GM20431 (cell line): ENCODE results near the gene SUN5.

Experiments used
- in situ Hi-C: fragments of 300-500 bp; cut with MseI, MboI; formaldehyde crosslinking; loops from one replicate; pipeline ENCODE4 v1.15.0; 2020; ENCODE audit warnings: low sequenced_read_pairs; ENCODE audit not compliant: unreplicated experiment

The SUN5 gene

GRCh38 chr20:33014336-33015113 is 10.3 kb upstream of the SUN5 start:
- in situ Hi-C loops = no loop called here

- in situ Hi-C loops = no loop called here
These were observed 9.6 kb upstream of the SUN5 start for GRCh38 chr20:33013701-33014326.

- in situ Hi-C loops = no loop called here
These were observed 8.3 kb upstream of the SUN5 start for GRCh38 chr20:33012327-33013189.

GRCh38 chr20:33010674-33011449 is 6.6 kb upstream of the SUN5 start:
- in situ Hi-C loops = no loop called here

- in situ Hi-C loops = no loop called here
These were observed 5.9 kb upstream of the SUN5 start for GRCh38 chr20:33010133-33010504.

- in situ Hi-C loops = no loop called here
These were observed 5.2 kb upstream of the SUN5 start for GRCh38 chr20:33009214-33010132.

- in situ Hi-C loops = no loop called here
These were observed 4.3 kb upstream of the SUN5 start for GRCh38 chr20:33008336-33009213.

- in situ Hi-C loops = no loop called here
These were observed 3.4 kb upstream of the SUN5 start, which contains the start of gene BPIFB2 for GRCh38 chr20:33007376-33008335. BPIFB2 (plus strand) TSS chr20:33007704; CDS start chr20:33008575, 871 bp downstream.

- in situ Hi-C loops = no loop called here
These were observed 2.6 kb upstream of the SUN5 start for GRCh38 chr20:33006776-33007375.

- in situ Hi-C loops = no loop called here
These were observed 1.9 kb upstream of the SUN5 start for GRCh38 chr20:33005908-33006775.

GRCh38 chr20:33005132-33005566 is 916 bp upstream of the SUN5 start:
- in situ Hi-C loops = no loop called here

GRCh38 chr20:33002087-33002808 is 2.0 kb downstream of the SUN5 start:
- in situ Hi-C loops = no loop called here

- in situ Hi-C loops = no loop called here
These were observed 3.3 kb downstream of the SUN5 start for GRCh38 chr20:33000802-33001466.

- in situ Hi-C loops = no loop called here
These were observed 4.5 kb downstream of the SUN5 start for GRCh38 chr20:32999603-33000250.
